Muscle layer of duodenum (tissue), 2 donors: ENCODE results near the gene OTUB1.
"Not testable (repeated sequence)": the region's sequence is repeated elsewhere in the genome, so short reads cannot be mapped to it uniquely, and the experiment has no call there.

Experiments used
- H3K27ac ChIP-seq: one replicate; pipeline ENCODE4 v1.7.0; 2013; ENCODE audit warnings: mild to moderate bottlenecking, low read length
- H3K27me3 ChIP-seq: one replicate; pipeline ENCODE4 v1.7.0; 2013; ENCODE audit warnings: low read depth, mild to moderate bottlenecking, control low read depth, low read length
- H3K36me3 ChIP-seq, 2 donors: one replicate each; pipeline ENCODE4 v1.7.0; 2013; ENCODE audit warnings: low read length in 2 of 2, control low read depth in 1 of 2, mild to moderate bottlenecking in 1 of 2; ENCODE audit not compliant: insufficient read depth in 2 of 2, control insufficient read depth in 1 of 2
- H3K4me1 ChIP-seq, 2 donors: one replicate each; pipeline ENCODE4 v1.7.0; 2013; ENCODE audit warnings: low read length in 2 of 2, mild to moderate bottlenecking in 2 of 2, control low read depth in 1 of 2, moderate library complexity in 1 of 2; ENCODE audit not compliant: insufficient read depth in 2 of 2, control insufficient read depth in 1 of 2
- H3K4me3 ChIP-seq, 2 donors: one replicate each; pipeline ENCODE4 v1.7.0; 2013; ENCODE audit warnings: low read length in 2 of 2, low read depth in 1 of 2, mild to moderate bottlenecking in 1 of 2
- H3K9me3 ChIP-seq, 2 donors: one replicate each; pipeline ENCODE4 v1.7.0; 2013; ENCODE audit warnings: low read length in 2 of 2, control low read depth in 1 of 2, mild to moderate bottlenecking in 1 of 2; ENCODE audit not compliant: control insufficient read depth in 1 of 2
- donor health status: healthy.

The OTUB1 gene

DNA sequence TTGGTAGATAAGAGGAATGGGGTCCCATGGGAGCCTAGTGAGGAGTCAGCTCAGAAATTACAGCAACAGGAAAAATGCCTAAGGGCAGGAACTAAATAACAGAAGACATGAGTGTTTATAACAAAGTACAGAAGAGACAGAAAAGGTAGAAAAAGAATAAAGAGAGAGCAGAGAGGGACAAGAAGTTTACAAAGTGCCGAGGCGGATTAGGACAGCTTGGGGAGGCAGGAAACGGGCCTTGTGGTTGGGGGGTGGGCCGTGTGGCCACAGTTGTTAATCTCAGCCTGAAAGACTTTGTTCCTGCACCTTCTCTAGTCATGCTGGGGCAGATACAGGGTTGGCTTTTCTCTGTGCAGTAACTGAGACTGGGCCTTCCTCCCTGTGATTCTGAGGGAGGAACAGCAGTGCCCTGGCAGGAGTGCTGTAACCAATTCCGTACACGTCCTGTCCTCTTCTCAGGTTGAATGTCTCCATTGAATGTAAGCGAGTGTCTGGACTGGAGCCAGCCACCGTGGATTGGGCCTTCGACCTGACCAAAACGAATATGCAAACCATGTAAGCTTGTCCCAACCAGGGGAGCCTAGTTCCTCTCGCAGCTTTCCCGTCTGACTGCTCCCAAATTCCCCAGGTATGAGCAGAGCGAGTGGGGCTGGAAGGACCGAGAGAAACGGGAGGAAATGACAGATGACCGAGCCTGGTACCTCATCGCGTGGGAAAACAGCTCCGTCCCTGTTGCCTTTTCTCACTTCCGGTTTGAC lies 34.3 kb upstream of the OTUB1 start:
- Histone ChIP-seq H3K4me1 (no peaks in the 10 kb centered on the region), H3K36me3 (peaks cover 33 to 43% of the 10 kb centered on the region in 2 donors), H3K27me3 (no peaks in the 10 kb centered on the region), H3K4me3 (no peak overlapping the region), H3K27ac (no peak overlapping the region), H3K9me3 (no peaks in the 10 kb centered on the region)

DNA sequence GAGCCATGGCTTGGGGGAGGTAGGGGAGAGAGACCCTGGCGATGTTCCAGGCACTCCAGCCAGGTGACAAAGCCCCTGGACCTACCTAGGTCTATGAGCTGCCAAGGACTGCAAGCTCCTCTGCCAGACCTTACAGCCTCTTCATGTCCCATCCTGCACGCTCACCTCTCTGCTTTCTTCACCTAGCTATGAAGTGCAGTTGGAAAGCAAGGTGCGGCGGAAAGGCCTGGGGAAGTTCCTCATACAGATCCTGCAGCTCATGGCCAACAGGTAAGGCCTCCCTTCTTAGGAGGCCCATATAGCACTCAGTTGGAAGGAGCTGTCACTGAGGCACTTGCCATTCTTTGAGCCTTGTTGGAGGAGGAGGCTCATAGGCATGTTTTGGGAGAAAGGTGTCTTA lies 33.7 kb upstream of the OTUB1 start:
- H3K4me3 ChIP-seq: no peak overlapping the region
- no peak overlapping the region for H3K27ac ChIP-seq
- H3K4me1 ChIP-seq: no peaks in the 10 kb centered on the region
- peaks cover 33 to 42% of the 10 kb centered on the region in 2 donors for H3K36me3 ChIP-seq
- H3K9me3 ChIP-seq: no peaks in the 10 kb centered on the region
- no peaks in the 10 kb centered on the region for H3K27me3 ChIP-seq

DNA sequence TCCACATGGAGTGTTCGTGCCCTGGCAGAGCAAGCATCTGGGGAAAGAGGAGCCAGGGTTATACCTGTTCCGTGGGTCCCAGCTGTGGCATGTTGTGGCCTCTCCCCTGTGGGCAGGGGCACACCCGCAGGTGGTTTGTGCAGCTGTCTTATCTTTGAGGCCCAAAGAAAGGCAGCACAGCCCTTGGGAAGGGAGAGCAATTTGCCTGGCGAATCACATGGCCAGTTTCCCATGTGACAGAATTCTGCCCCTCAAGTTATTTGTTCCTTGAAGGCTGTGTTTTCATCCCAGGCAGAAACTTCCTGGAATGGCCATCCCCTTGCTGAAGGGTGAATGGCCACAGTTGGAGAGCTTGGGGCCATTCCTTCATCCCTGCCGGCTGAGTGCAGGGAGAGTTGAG lies 28.2 kb upstream of the OTUB1 start:
- Histone ChIP-seq H3K36me3 (peaks cover 33% of the 10 kb centered on the region in 2 donors), H3K9me3 (no peaks in the 10 kb centered on the region), H3K27me3 (no peaks in the 10 kb centered on the region), H3K27ac (no peak overlapping the region), H3K4me1 (peaks cover 0 to 11% of the 10 kb centered on the region in 2 donors), H3K4me3 (no peak overlapping the region)

DNA sequence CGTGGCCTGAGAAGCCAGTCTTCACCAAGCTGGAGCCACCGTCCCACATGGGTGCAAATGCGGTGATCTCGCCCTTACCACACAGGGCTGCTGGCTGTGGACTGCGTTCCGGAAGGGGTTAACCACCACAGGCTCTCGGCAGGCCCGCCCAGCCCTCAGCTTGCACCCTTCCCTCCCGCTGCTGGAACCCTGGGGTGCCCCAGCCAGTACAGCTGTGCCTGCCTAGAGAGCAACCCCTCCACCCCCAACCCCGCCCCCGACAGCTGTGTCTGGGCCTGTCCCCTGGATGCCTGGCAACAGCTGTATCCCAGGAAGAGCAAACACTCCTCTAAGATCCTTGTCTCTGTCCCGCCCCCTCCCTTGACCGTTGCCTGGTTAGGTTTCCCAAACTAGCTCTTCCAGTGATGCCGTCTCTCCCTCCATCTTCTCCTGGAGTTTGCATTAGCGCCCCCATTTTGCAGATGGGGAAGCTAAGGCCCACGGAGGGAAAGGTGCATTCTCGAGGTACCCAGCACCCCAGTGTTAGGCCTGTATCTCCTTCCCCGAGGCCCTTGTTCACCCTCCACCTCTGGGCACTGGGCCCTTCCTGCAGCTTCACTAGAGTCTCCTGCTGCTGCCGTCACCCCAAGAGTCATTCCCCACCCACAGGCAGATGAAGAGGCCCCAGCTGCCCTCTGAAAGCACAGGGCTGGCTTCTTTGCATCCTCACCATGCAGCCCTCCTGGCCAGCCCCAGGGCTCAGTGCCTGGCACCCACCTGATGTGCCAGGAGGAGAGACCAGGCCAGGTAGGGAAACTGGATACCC lies 24.4 kb upstream of the OTUB1 start:
- Histone ChIP-seq H3K9me3 (no peaks in the 10 kb centered on the region), H3K4me1 (peaks cover 0 to 11% of the 10 kb centered on the region in 2 donors), H3K36me3 (no peaks in the 10 kb centered on the region), H3K27me3 (no peaks in the 10 kb centered on the region), H3K27ac (no peak overlapping the region), H3K4me3 (no peak overlapping the region)

DNA sequence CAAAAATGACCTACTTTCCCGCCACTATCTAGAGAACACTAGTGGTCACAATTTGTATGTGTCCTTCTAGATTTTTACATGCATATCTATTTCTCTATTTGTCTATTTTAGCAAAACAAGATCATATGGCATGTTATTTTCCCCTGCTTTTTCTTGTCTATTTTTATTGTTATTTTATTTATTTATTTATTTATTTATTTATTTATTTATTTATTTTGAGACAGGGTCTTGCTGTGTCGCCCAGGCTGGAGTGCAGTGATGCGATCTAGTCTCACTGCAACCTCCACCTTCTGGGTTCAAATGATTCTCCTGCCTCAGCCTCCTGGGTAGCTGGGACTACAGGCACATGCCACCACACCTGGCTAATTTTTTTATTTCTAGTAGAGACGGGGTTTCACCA lies 22.3 kb upstream of the OTUB1 start:
- H3K4me3 ChIP-seq, H3K36me3 ChIP-seq, H3K27ac ChIP-seq, H3K27me3 ChIP-seq, H3K9me3 ChIP-seq: not testable (repeated sequence)
- H3K4me1 ChIP-seq: peaks cover 0 to 11% of the 10 kb centered on the region in 2 donors

DNA sequence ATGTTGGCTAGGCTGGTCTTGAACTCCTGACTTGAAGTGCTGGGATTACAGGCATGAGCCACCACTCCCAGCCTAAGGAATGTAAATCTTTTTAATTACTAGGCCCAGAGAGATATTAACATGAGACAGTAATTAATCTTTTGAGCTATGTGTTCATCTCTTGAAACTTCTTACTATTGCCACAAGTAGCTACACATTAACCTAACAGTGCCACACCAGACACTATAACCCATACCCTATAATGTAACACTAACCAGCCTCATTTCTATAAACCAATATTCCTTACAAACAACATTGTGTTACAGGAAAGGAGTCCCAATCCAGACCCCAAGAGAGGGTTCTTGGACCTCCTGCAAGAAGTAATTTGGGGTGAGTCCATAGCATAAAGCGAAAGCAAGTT lies 19.8 kb upstream of the OTUB1 start:
- Histone ChIP-seq H3K9me3 (no peaks in the 10 kb centered on the region), H3K36me3 (no peaks in the 10 kb centered on the region), H3K27ac (no peak overlapping the region), H3K27me3 (no peaks in the 10 kb centered on the region), H3K4me3 (no peak overlapping the region), H3K4me1 (peaks cover 0 to 10% of the 10 kb centered on the region in 2 donors)

DNA sequence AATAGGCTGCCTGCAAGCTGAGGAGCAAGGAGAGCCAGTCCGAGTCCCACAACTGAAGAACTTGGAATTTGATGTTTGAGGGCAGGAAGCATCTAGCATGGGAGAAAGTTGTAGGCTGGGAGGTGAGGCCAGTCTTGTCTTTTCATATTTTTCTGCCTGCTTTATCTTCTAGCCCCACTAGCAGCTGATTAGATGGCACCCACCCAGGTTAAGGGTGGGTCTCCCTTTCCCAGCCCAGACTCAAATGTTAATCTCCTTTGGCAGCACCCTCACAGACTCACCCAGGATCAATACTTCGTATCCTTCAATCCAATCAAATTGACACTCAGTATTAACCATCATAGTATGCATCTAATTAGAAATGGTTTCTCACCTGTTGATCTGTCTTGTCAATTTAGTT lies 16.8 kb upstream of the OTUB1 start:
- no peaks in the 10 kb centered on the region for H3K36me3 ChIP-seq
- H3K9me3 ChIP-seq: no peaks in the 10 kb centered on the region
- peaks cover 0 to 4% of the 10 kb centered on the region in 2 donors for H3K4me1 ChIP-seq
- H3K4me3 ChIP-seq: no peak overlapping the region
- H3K27ac ChIP-seq: no peak overlapping the region
- no peaks in the 10 kb centered on the region for H3K27me3 ChIP-seq

DNA sequence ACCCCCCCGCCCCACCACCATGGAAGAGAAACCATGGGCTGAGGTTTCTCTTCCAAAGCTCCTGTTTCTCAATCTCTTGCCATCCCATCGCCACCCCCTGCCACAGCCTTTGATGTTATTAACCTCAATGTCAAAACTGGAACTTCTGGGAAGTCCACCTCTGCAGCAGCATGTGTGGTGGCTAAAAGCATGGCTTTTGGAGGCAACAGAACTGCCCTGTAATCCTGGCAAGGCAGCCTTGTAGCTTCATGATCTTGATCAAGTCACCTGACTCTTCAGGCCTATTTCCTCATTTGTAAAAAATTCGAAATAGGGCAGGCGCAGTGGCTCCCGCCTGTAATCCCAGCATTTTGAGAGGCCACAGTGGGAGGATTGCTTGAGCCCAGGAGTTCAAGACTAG lies 15.3 kb upstream of the OTUB1 start:
- Histone ChIP-seq H3K4me3 (no peak overlapping the region), H3K9me3 (no peaks in the 10 kb centered on the region), H3K27me3 (no peaks in the 10 kb centered on the region), H3K27ac (no peak overlapping the region), H3K36me3 (peaks cover 0 to under 1% of the 10 kb centered on the region in 2 donors), H3K4me1 (peaks cover 2 to 12% of the 10 kb centered on the region in 2 donors)

DNA sequence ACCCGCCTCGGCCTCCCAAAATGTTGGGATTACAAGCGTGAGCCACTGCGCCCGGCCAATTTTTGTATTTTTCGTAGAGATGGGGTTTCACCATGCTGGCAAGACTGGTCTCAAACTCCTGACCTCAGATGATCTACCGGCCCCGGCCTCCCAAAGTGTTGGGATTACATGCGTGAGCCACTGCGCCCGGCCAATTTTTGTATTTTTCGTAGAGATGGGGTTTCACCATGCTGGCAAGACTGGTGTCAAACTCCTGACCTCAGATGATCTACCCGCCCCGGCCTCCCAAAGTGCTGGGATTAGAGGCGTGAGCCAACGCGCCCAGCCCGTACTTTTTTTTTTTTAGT lies 12.4 kb upstream of the OTUB1 start:
- not testable (repeated sequence) for H3K9me3 ChIP-seq, H3K27ac ChIP-seq, H3K36me3 ChIP-seq, H3K27me3 ChIP-seq
- Histone ChIP-seq H3K4me3 (peak overlapping the region in 1 of 2 donors; percentile 74), H3K4me1 (peaks cover 6 to 22% of the 10 kb centered on the region in 2 donors)

DNA sequence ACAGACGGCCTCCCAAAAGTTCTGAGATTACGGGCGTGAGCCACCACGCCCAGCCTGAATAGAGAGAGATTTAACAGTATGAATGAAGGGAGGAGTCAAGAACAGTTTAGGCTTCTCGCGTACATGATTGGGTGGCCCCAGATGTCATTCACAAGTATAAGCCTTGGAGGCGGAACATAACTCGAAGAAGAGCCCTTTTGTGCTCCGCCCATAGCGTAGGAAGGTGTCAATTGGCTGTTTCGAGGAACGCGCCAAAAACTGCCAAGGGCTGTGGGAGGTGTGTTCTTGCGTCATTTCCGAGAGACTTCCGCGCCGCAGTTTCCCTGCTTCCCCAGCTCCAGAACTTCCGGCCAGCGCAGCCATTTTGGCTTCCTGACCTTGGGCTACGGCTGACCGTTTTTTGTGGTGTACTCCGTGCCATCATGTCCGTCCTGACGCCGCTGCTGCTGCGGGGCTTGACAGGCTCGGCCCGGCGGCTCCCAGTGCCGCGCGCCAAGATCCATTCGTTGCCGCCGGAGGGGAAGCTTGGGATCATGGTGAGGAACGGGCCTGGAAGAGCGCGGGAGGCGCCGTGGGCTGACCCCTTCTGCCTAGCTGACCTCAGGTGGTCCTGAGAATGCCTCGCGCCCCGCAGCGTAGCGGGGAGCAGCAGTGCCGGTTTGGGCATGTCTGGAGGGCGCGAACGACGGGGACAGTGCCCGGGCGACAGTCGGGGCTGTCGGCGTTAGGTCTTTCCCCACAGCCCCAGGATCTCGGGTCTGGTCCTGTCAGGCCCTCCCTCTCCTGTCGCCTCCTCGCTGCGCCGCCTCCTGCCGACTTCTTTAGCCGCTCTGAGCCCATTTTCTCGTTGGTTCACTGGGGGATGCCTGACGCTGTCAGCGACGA lies 11.7 kb upstream of the OTUB1 start, which contains the start of gene COX8A:
Gene COX8A, plus strand, starts transcription at position 362 of the 885 bp plus-strand sequence. Its CDS starts 61 bp downstream, at position 423.
- Histone ChIP-seq H3K36me3 (peaks cover 0 to 8% of the 10 kb centered on the region in 2 donors), H3K4me3 (peak within 1 kb of the TSS; percentile 74 to 81), H3K27ac (peak within 1 kb of the TSS; percentile 96), H3K4me1 (peaks cover 6 to 22% of the 10 kb centered on the region in 2 donors), H3K9me3 (no peaks in the 10 kb centered on the region), H3K27me3 (no peaks in the 10 kb centered on the region)
